Progenitor cell of endocrine pancreas (in vitro differentiated cells): ENCODE results near the gene CNTNAP4. TPM values are rescaled to one million over a fixed set of nuclear protein-coding genes. Genes with fewer than 3 reads are reported as not detected.
A peak's percentile ranks its signal among the peaks of the same experiment; 100 is the strongest.

Source experiments
- DNase-seq: peaks from one replicate; pipeline ENCODE4 v3.0.0; 2021; ENCODE audit warnings: low spot score; ENCODE audit not compliant: unreplicated experiment
- H3K27ac Mint-ChIP-seq: 2 replicates; pipeline ENCODE4 v1.8.0; 2021; ENCODE audit warnings: mild to moderate bottlenecking, moderate library complexity, mixed read lengths
- H3K27me3 Mint-ChIP-seq: 2 replicates; pipeline ENCODE4 v1.8.0; 2021; ENCODE audit warnings: mixed read lengths
- H3K36me3 Mint-ChIP-seq: 2 replicates; pipeline ENCODE4 v1.8.0; 2022; ENCODE audit warnings: mixed read lengths; ENCODE audit not compliant: insufficient read depth
- H3K4me1 Mint-ChIP-seq: 2 replicates; pipeline ENCODE4 v1.8.0; 2021; ENCODE audit warnings: low read depth, mixed read lengths
- H3K4me3 Mint-ChIP-seq: 2 replicates; pipeline ENCODE4 v1.8.0; 2021; ENCODE audit warnings: low read depth, mild to moderate bottlenecking, moderate library complexity, mixed read lengths
- H3K9me3 Mint-ChIP-seq: 2 replicates; pipeline ENCODE4 v1.8.0; 2021; ENCODE audit warnings: low read depth, mixed read lengths
- CTCF ChIP-seq: fragments of 200-600 bp; sonication (generic); IDR thresholded peaks from one replicate; pipeline ENCODE4 v1.5.0; 2021; ENCODE audit warnings: antibody characterized with exemption, mild to moderate bottlenecking; ENCODE audit not compliant: unreplicated experiment
- total RNA-seq: library from RNA; stranded (reverse); gene quantifications from 2 replicates; pipeline ENCODE4 v1.2.1, GENCODE V29; 2021

The CNTNAP4 gene
- total RNA-seq, 1 donor from 2014 or later, result 0.74 TPM

GRCh38 chr16:76287466-76287865 is 10.3 kb downstream of the CNTNAP4 start:
- H3K4me1 Mint-ChIP-seq, result no peaks in the 10 kb centered on the region
- H3K27me3 Mint-ChIP-seq, result no peaks in the 10 kb centered on the region
- no peak overlapping the region for H3K27ac Mint-ChIP-seq
- TF ChIP-seq CTCF, result no peak
- DNase-seq, result no peak
- H3K4me3 Mint-ChIP-seq, result no peak overlapping the region
- no peaks in the 10 kb centered on the region for H3K36me3 Mint-ChIP-seq
- H3K9me3 Mint-ChIP-seq, result no peaks in the 10 kb centered on the region

GRCh38 chr16:76292218-76292617 is 15.0 kb downstream of the CNTNAP4 start:
- Mint-ChIP-seq H3K4me1 (no peaks in the 10 kb centered on the region), H3K36me3 (no peaks in the 10 kb centered on the region), H3K27me3 (no peaks in the 10 kb centered on the region), H3K9me3 (no peaks in the 10 kb centered on the region), H3K4me3 (no peak overlapping the region), H3K27ac (peak overlapping the region; percentile 31)
- no peak for TF ChIP-seq CTCF
- DNase-seq, result no peak

GRCh38 chr16:76293980-76294379 is 16.8 kb downstream of the CNTNAP4 start:
- H3K4me3 Mint-ChIP-seq, result no peak overlapping the region
- no peaks in the 10 kb centered on the region for H3K27me3 Mint-ChIP-seq
- DNase-seq, result no peak
- H3K36me3 Mint-ChIP-seq, result no peaks in the 10 kb centered on the region
- TF ChIP-seq CTCF, result no peak
- H3K4me1 Mint-ChIP-seq, result no peaks in the 10 kb centered on the region
- H3K9me3 Mint-ChIP-seq, result no peaks in the 10 kb centered on the region
- no peak overlapping the region for H3K27ac Mint-ChIP-seq

- Mint-ChIP-seq H3K4me3 (no peak overlapping the region), H3K27ac (no peak overlapping the region), H3K9me3 (no peaks in the 10 kb centered on the region), H3K36me3 (no peaks in the 10 kb centered on the region), H3K27me3 (no peaks in the 10 kb centered on the region), H3K4me1 (no peaks in the 10 kb centered on the region)
- TF ChIP-seq CTCF, result no peak
- DNase-seq, result no peak
Observed at GRCh38 chr16:76294396-76295214, 17.4 kb downstream of the CNTNAP4 start.

GRCh38 chr16:76297941-76298340 is 20.7 kb downstream of the CNTNAP4 start:
- no peak overlapping the region for H3K4me3 Mint-ChIP-seq
- no peak for DNase-seq
- TF ChIP-seq CTCF, result no peak
- no peaks in the 10 kb centered on the region for H3K4me1 Mint-ChIP-seq
- H3K27ac Mint-ChIP-seq, result no peak overlapping the region
- no peaks in the 10 kb centered on the region for H3K36me3 Mint-ChIP-seq
- H3K9me3 Mint-ChIP-seq, result no peaks in the 10 kb centered on the region
- H3K27me3 Mint-ChIP-seq, result no peaks in the 10 kb centered on the region
